DMS 273 (cell line): Measurements from ENCODE around the gene GPR61.

Experiments used
- DNase-seq: peaks from one replicate; lab custom pipeline; 2025; ENCODE audit not compliant: unreplicated experiment; lab: John Stamatoyannopoulos, UW

GPR61 gene

DNA sequence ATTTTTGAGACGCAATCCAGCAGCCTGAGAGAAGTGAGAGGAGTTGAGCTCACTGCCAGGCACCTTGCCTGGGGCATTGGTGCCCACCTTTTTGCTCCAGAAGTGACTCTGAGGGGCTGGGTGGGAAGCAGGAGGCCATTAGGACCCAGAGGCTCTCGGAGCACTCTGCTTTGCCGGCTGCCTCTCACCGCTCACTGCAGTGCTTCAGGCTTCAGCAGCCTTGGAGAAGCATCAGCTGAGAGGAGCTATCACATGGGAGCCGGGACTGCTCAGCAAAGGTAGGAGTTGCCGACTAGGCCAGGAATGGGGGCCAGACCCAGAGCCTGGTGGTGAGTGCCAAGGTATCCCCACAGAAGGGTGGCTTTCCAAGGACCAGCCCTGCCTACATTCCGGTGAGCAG, at the start of gene GPR61:
TSS of gene GPR61 (plus strand) at position 197 of the 400 bp plus-strand sequence. CDS start 3,151 bp downstream, outside the sequence.
- no peak for DNase-seq

GRCh38 chr1:109490029-109490933, 49.4 kb upstream of the GPR61 start:
- DNase-seq = peak; percentile 88

DNA sequence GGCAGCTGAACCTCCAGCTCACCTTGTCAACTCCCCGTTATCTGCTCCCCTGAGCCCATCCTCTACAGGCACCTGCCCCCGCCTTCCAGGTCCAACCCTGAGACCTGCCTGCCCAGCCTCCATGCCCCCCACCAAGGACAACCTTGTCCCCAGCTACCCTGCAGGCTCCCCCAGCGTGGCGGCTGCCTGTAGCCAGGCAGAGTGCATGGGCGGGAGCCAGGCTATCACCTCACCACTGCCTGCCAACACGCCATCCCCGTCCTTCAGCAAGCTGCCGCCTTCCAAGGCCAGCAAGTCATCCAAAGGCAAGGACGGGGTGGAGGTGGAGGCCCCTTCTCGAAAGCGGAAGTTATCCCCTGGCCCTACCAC, 48.8 kb upstream of the GPR61 start:
- DNase-seq = no peak

DNA sequence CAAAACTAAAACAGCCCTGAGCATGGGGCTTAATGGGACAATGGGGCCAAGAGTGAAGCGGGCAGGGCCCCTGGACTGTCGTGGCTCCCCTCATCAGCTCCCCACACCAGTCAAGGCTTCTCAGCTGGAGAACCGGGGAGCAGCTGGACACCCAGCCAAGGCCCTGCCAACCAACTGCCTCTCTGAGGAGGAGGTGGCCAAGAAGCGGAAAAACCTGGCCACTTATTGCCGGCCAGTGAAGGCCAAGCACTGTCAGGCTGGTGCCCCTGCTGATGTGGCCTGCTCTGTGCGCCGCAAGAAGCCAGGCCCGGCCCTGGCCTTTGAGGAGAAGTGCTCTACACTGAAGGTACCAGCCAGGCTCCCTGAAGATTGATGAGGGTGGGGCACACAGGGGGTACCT, 48.3 kb upstream of the GPR61 start:
- DNase-seq = no peak

DNA sequence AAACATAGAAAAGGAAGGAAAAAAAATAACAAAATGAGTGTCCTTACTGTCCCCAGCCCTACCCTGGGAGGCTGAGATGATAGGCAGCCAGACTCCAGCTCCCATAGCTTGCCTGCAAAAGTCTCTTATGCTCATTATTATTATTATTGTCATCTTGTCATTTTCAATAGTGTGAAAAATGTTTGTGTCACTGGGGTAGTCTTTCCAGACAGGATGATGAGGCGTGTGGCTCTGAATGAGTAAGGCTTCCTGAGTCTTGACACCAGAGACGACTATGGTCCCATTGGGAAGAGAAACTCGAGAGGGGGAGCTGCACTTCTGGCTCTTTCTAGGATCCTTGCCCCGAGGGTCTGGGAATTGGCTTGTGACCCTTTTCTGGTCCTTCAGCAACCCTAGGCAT, 46.9 kb upstream of the GPR61 start:
- no peak for DNase-seq

DNA sequence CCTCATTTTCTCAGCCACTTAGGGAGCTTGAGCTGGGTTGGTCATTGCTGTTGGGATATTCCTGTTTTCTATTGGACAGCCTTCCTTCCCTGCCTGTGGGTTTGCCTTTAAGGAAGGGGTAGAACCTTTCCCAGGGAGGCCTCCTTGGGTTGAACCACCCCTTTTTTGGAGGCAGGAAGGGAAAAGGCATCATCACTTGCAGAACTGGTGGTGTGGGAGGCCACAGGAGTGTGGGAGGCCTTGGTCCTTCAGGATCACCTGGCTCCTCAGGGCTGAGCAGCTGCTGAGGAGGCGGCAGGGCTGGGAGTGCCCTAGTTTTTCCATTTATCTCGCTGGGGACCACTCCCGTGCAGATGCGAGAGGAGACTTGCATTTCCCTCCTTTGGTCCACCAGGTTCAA, 46.4 kb upstream of the GPR61 start:
- DNase-seq = peak; percentile 57

- peak; percentile 95 for DNase-seq
Observed at GRCh38 chr1:109493805-109494539, 45.7 kb upstream of the GPR61 start, which contains the start of gene CYB561D1. Gene CYB561D1 (plus strand): TSS chr1:109494094. CDS start chr1:109494140, 46 bp downstream.

GRCh38 chr1:109495738-109496137, 43.9 kb upstream of the GPR61 start:
- DNase-seq = no peak

- peak; percentile 33 for DNase-seq
Observed at GRCh38 chr1:109497449-109498160, 42.1 kb upstream of the GPR61 start.

GRCh38 chr1:109498161-109498801, 41.4 kb upstream of the GPR61 start:
- peak; percentile 99 for DNase-seq

DNA sequence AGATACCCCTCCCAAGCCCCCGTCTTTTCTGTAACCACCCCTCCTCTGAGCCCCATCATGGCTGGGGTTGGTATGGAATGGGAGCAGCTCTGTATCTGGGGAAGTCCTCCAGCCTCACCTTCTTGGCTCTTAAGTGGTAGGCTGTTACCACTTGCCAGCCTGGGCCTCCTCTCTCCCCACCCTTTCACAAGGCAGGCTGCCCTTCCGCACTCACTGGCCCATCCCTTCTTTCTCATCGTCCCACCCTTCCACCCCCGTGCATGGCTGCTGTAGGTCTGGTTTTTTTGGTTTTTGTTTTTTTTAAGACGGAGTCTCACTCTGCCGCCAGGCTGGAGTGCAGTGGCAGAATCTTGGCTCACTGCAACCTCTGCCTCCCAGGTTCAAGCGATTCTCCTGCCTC, 40.6 kb upstream of the GPR61 start:
- DNase-seq = no peak

DNA sequence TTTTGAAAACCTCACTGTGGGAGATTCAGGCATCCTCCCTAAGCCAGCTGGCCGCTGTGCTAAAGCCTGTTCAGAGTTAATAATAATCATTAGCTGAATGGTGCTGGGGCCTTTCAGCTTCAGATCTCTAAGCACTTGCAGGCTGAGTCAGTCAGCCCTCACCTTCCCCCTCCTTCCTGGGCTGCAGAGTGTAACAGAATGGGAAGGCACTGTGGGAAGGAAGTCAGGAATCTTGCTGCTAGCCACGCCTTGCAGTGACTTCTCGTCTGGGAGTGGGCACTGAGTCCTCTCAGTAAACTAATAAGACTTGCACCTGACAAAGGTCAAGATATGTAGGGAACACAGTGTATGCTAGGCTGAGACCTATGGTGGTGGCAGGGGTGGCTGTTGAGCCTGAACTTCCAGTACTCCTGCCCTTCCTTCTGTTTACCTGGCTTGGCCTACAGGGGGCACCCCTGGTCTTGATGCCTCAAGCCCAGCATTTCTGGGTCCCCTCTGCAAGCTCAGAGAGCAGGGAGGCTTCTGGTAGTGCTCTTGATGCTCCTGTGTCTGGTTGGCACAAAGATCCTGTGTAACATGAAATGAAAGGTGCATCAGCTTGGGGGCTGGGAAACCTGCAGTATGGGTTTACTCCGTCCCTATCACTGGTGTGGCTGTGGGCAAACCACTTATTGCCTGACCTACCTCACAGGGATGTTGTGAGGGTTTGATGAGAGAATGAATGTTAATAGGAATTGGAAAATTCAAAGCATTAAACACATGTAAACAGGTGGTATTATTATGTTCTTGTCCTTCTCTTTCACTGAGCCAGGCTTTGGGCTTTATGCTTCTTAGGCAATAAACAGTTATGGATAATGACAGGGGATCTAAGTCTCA, 39.8 kb upstream of the GPR61 start:
- DNase-seq = peak; percentile 74

DNA sequence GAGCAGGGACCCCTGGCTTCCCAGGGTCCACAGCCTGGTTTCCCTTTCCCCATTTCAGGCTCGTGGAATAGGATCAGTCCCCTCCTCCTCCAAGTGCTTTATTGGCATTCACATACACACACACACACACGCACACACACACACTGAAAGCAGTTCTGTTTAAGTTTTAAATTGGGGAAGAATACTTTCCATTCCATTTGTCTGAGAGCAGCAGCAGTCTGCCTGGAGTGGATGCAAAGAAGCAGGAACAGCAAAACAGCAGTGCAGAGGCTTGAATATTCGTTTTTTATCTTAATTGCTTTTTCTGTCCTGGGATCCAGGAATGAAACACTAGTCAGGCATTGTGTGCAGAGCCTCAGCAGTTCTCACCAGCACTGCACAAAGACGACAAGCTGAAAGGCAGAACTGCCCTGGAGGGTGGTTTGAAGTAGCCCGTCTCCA, 38.7 kb upstream of the GPR61 start:
- no peak for DNase-seq

GRCh38 chr1:109501644-109502363, 37.9 kb upstream of the GPR61 start:
- DNase-seq = no peak

DNA sequence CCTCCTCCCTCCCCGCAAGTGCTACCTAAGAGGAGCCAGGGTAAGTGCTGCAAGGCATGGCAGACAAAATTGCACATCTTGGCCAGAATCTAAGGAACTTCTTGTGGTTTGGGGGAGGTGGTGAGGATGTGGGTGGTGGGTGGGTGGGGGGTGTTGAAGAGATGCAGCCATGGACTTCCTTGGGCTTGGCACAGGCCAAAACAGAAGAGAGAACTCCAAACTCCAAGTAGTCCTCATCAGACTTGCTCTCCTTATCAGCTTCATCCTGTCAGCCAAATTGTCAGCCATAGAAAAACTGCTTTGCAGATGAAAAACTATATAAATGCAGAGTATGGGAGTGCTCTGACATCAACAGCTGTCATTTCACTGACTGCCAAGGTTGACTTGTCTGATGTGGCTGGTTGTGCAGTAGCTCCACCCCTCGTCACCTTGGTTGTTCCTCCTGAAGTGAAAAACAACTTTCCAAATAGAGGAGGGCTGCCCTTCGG, 37.3 kb upstream of the GPR61 start:
- no peak for DNase-seq

GRCh38 chr1:109503935-109504334, 35.7 kb upstream of the GPR61 start:
- DNase-seq = no peak

- no peak for DNase-seq
Observed at GRCh38 chr1:109504974-109505373, 34.7 kb upstream of the GPR61 start.

DNA sequence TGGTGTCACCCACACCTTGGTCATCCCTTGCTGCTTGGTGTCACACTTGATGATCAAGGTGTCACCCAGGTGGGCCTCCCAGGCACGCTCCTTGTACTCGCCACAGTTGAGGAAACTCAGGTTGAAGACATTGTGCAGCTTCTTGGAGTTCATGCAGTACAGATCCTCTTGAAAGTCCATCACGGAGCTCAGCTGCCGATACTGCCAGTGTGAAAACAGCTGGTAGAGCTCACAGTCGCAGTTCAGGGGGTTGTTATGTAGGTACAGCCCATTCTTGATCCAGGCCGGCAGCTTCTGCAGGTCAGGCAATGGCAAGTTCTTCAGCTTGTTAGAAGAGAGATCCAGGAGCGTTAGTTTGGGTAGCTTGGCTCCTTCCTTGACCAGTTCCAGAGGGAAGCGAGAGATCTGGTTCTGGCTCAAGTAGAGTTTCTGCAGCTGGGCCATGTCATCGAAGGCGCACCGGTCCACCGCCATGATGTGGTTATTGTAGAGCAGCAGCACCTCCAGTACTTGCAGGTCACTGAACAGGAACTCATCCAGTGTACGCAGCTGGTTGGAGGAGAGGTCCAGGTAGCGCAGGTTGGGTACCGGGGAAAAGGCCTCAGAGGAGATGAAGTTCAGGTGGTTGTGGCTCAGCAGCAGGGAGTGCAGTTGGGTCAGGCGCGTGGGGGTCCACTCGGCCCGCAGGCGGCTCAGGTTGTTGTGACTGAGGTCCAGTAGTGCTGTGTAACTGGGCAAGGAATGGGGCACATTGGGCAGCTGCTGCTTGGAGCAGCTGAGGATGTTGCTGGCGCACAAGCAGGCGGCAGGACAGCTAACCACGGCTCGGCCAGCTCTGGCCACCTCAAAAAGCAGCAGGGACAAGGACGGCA, 31.4 kb upstream of the GPR61 start:
- DNase-seq = no peak
